A673 (cell line): Measurements from ENCODE around the gene BABAM2.

Experiments
- EZH2 ChIP-seq: fragments of 200-600 bp; sonication (generic); IDR thresholded peaks from 2 replicates; pipeline ENCODE4 v1.6.1; 2017; ENCODE audit warnings: borderline replicate concordance, low read depth, mild to moderate bottlenecking, mixed read lengths, antibody characterized with exemption, low read length; ENCODE audit not compliant: poor library complexity, severe bottlenecking
- TF ChIP-seq, protein P1 (sequence below): fragments of 300-800, 200-600 bp; sonication (generic); conservative IDR thresholded peaks from 2 replicates; pipeline ENCODE4 v1.5.1; 2017; ENCODE audit warnings: low read depth, mild to moderate bottlenecking, antibody characterized with exemption, low read length, moderate library complexity, mixed read lengths

DNA sequence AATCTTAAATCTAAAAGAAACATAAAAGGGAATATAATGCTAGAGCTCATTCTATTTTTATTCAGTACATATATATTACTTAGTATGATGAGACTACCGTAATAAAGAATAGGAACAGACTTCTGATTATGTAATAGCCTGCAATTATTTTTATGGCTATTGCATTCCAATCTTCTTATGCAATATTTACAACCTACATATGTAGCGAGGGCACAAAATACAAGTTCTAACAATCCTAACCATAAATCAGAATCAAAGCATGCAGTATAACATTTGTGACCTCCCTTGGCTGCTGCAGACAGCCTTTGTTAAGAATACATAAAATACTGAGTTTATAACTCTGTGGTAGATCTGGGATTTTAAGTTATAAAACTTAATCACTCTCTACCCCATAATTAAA, 177.6 kb downstream of the BABAM2 start:
- no peak for TF ChIP-seq EZH2
- TF ChIP-seq, protein P1, sequence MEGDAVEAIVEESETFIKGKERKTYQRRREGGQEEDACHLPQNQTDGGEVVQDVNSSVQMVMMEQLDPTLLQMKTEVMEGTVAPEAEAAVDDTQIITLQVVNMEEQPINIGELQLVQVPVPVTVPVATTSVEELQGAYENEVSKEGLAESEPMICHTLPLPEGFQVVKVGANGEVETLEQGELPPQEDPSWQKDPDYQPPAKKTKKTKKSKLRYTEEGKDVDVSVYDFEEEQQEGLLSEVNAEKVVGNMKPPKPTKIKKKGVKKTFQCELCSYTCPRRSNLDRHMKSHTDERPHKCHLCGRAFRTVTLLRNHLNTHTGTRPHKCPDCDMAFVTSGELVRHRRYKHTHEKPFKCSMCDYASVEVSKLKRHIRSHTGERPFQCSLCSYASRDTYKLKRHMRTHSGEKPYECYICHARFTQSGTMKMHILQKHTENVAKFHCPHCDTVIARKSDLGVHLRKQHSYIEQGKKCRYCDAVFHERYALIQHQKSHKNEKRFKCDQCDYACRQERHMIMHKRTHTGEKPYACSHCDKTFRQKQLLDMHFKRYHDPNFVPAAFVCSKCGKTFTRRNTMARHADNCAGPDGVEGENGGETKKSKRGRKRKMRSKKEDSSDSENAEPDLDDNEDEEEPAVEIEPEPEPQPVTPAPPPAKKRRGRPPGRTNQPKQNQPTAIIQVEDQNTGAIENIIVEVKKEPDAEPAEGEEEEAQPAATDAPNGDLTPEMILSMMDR, result no peak
